Measurements from ENCODE around the gene DOCK2.

DNA sequence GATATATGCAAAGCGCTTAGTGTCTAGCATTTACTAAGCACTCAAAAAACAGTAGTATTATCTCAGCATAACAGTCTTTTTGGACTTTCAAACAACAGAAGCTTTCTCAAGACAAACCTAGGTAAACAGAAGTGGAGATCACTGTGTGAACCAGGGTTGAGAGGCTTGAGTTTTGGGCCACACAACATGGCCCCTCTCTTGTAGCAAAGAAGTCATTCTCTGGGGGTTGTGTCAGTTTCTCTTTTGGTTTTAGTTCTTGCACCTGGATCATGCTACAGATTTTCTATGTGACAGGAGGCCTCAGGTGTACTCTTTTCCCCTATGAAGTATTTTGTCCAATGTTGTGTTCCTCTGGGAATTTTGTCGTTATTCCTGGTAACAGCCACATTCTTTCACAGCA is 313.3 kb downstream of the DOCK2 start:
- no peak for TF ChIP-seq CTCF (conservative IDR thresholded peaks at IDR 0.05; ENCODE audit: low read depth, low read length)
- TF ChIP-seq EZH2 (IDR thresholded peaks at IDR 0.05; ENCODE audit: borderline replicate concordance, low read depth, low read length, poor library complexity, severe bottlenecking), result no peak

Measured in A673 (cell line).